Activated naive CD8-positive, alpha-beta T cell treated with anti-CD3 and anti-CD28 coated beads, Interleukin-2, amount 50 U/mL, for 16 hours (primary cell): ENCODE results near the gene SH3PXD2A.
"Not testable (repeated sequence)": the region's sequence is repeated elsewhere in the genome, so short reads cannot be mapped to it uniquely, and the experiment has no call there.

ENCODE experiments used
- DNase-seq: peaks from one replicate; pipeline ENCODE4 v3.0.0-alpha.2; 2020; ENCODE audit warnings: low read depth, low spot score

The SH3PXD2A gene

DNA sequence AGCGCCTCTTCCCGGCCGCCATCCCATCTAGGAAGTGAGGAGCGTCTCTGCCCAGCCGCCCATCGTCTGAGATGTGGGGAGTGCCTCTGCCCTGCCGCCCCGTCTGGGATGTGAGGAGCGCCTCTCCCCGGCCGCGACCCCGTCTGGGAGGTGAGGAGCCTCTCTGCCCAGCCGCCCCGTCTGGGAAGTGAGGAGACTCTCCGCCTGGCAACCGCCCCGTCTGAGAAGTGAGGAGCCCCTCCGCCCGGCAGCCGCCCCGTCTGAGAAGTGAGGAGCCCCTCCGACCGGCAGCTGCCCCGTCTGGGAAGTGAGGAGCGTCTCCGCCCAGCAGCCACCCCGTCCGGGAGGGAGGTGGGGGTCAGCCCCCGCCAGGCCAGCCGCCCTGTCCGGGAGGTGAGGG is 248.3 kb downstream of the SH3PXD2A start:
- not testable (repeated sequence) for DNase-seq

DNA sequence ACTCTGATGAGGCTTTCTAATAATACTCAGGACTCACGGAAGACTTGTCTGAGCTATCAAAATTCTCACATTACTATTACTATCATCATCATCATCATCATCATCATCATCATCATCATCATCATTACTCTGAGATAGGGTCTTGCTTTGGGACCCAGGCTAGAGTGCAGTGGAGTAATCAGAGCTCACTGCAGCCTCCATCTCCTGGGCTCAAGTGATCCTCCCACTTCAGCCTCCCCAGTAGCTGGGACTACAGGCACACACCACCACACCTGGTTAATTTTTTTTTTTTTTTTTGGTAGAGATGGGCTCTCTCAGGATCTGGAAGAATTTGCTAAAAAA is 249.3 kb downstream of the SH3PXD2A start:
- not testable (repeated sequence) for DNase-seq

DNA sequence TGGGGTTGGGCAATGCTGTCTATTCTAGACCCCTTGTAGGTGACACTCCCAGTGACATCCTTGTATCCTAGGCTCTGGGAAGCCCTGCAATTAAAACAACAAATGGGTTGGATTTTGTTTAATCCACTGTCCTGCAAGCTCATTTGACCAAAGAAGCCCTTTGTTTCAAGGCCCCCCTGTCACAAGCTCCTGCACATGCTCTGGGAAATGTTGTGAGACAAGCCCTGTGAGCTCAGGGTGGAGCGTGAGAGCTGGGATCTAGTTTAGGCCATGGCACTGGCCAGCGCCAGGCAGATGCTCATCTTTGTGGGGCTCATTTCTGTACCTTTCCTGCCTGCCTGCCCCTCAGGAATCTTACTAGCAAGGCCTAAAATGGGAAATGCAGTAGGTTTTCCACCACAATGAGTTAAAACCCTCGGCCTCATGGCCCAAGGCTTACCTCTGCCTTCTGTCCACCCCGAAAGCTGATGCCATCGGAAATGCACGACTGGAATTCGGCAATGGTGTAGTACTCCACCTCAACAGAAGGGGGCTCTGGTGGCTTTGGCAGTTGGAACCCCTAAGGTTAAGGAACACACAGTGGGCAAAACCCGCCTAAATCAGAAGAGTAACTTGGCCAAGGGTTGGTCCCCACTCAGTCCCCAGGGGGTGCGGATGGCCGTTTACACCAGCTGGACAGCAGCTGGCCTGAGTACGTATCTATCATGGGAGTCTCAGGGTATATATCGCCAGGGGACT is 249.8 kb downstream of the SH3PXD2A start:
- no peak for DNase-seq

DNA sequence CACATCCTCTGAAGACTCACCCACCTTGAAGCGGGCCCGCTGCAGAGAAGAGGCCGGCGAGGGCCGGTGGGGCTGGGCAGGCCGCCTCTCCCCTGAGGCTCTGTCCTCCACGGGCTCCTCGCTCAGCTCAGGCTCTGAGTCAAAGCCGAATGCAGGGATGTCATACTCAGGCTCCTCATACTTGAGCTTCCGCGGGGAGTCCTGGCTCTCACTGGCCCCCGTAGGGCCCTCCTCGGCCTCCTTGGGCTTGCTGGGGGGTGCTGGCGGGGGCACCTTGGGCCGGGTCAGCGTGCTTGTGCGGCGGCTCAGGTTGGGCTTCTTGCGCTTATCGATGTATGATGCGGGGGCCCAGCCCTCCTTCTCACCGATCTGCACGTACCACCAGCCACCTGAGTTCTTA is 252.0 kb downstream of the SH3PXD2A start:
- no peak for DNase-seq

DNA sequence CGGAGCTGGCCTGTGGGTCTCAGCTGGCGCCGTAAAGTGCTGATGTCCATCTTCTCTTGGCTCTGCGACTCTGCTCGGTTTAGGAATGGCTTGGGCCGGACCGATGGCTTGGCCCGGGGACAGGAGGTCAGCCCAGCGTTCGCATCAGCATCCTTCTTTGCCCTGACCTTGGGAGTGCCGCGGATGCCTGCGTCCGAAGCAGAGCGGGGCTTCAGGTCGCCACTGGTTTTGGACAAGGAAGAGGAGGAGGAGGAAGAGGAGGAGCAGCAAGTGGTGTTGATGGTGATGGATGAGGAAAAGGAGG is 252.6 kb downstream of the SH3PXD2A start:
- no peak for DNase-seq

DNA sequence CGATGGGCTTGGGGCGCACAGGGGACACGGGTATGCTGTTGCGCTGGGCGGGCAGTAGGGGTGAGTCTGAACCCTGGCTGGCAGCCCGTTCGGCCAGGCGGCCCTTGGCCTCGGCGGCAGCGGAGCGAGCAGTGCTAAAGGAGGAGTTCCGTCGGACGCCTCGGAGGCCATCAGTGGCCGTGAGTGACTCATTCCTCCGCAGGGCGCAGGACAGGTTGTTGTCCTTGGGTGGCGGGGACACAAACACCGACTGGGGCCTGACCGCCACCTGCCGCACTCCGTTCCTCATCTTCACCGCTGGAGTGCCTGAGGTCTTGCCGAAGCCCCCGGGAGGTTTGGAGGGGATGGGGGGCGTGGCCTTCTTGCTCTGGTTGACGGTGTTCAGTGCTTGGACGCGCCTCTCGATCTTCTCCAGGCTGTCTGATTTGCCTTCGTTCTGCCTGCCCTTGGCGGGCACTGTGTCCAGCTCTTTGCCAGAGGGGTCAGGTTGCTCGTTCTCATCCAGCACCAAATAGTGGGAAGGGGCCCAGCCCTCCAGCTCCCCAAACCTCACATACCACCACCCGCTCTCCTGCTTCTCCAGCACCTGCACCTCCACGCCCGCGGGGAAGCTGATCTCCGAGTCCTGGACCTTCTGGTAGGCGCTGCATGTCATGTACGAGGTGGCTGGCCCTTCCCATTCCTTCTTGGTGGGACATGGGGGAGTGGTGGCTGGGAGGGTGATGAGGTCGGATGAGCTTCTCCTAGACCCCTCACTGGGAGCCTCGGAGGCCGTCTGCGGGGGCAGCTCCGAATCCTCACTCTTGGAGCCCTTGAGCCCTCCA is 253.1 kb downstream of the SH3PXD2A start:
- DNase-seq, result no peak

DNA sequence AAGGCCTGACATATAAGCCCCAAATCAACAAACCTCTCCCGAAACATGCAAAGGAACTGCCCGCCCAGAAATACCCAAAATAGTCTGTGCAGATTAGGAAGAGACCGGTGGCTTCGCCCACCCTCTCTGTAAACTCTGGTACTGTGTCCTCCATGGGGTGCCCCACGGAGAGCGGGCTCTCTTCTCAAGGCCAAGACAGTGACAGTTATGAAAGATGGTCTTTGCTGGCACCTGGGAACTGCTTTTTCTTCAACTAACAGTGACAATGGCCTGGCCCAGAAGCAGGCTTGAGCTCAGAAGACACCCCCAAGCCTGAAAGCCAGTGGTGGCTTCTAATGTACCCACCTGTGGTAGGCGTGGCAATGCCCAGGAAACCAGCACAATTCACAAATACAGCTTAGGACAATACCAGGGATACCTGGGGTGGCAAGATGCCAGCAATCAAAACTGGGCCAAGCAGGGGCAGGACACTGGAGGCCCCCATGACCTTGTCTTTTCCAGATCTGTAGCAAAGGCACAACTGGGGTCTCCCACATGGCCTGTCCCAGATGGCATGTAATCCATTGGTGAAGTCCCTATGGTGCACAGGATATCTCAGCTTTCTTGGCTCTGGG is 254.3 kb downstream of the SH3PXD2A start:
- no peak for DNase-seq

DNA sequence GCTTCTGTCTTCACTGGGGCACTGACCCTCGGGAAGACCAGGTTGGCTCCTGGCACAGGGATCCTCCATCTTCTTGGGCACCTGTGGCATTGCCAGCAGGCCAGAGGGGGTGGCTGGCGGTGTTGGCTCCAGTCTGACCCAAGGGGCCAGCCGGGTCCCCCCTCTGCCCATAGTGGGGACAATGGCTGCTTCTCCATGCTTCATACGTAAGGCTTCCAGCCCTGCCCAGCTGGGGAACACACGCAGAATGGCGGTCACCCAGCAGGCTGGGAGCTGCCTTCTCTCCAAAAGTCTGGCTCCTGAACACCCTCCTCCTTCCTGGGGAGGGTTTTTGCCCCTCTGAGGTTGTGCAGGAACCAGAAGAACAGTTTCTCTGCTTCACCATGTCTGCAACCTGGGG is 255.1 kb downstream of the SH3PXD2A start:
- DNase-seq, result no peak

DNA sequence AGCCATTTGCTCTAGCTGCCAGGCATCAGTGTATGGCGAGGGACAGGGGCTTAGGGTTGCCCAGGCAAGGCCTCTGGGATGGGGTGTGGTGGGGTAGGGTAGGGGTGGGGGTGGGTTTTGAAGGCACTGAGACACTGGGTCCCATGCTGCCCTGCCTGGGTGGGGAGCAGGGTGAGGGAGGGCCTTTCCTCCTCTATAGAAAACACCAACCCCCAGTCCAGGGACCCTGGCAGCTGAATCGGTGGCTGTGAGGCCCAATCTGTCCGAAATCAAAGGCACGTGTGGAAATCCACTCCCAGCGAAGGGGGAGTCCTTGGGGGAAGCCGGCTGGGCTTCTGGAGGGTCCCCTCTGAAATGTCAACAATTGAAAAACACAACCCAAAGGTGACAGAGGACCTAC is 255.5 kb downstream of the SH3PXD2A start:
- no peak for DNase-seq

DNA sequence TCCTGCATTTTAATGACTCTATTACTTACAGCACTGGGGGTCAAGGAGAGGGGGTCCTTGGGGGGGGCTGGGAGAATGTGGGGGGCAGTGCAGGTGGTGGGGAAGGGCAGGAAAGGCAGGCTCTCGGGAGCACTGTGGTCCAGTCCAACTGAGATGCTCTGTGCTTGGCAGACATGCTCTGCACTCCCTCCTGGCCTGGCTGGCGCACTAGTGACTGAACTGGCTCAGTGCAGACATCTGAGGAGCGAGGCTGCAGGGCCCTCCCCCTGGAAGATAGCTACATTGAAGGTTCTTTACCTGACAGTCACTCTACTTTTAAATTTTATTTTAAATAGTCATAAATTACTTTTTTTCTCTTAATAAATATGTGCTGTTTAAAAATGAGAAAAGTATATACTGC is 256.2 kb downstream of the SH3PXD2A start:
- DNase-seq, result no peak

DNA sequence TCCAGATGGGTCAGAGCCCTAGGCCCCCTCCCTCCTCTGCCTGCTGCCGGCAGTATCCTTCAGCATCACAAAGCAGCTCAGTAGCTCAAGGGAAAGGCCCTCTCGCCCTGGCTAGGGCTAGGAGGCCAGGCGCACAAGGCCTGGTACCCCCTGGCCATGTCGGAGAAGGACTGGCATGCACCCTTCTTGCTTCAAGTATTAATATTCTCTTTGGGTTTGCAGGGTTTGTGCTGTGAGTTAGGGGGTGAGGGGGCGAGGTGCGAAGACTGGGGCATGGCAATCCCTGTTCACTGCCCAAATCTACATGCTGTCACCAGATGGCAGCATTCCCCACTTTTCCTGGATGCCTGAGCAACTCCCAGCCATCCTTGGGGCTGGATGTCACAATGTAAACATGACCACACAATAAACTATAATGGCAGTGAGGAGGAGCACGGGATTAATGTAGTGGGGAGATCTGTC is 256.7 kb downstream of the SH3PXD2A start:
- DNase-seq, result no peak

DNA sequence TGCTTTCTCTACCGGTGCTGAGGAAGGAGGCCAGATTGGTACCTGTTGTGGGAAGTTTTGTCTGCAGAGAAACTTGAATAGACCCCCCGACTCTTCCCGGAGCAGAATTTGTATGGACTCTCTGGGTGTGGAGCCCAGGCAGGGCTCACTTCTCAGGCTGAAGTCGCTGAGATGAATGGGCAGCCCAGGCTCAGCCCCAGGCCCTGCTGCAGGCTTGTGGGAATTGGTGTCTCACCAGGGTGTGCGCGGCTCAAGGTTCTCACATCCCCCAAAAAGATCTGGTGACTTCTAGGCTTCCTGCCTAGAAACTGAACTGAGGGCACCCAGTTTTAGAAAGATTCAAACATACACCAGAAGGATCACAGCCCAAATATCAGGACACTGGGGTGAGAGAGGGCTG is 258.4 kb downstream of the SH3PXD2A start:
- DNase-seq, result no peak

DNA sequence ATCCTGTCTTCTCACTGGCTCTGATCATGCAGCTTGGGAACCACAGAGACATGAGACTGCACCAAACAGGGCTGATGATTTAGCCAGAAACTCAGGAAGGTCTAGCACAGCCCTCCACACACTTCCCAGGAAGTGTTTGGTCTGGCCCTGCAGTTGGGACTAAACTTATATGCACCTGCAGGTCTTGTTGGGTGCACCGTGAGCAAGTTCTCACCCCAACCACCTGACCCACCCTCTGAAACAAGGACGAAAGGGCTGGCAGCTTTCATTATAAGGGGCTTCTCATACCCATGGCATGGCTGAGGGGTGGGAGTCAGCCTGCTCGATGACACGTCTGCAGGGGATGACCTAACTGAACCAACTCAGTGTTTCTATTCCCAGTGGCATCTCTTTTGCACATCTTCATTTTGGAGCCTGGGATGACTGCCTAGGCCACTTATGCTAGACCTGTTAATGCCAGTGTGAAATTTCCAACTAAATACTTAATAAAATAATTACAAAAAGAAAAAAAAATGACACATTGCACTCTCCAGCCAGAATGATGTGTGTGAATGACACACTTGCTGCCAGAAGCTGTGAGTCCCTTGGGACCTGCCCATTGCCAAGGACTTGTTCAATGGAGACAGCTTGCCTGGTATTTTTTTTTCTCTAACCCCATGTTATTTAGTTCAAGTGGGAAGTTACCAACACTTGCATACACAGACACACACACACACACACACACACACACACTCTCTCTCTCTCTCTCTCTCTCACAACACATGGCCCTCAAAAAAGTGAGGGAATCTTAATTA is 259.2 kb downstream of the SH3PXD2A start:
- no peak for DNase-seq

DNA sequence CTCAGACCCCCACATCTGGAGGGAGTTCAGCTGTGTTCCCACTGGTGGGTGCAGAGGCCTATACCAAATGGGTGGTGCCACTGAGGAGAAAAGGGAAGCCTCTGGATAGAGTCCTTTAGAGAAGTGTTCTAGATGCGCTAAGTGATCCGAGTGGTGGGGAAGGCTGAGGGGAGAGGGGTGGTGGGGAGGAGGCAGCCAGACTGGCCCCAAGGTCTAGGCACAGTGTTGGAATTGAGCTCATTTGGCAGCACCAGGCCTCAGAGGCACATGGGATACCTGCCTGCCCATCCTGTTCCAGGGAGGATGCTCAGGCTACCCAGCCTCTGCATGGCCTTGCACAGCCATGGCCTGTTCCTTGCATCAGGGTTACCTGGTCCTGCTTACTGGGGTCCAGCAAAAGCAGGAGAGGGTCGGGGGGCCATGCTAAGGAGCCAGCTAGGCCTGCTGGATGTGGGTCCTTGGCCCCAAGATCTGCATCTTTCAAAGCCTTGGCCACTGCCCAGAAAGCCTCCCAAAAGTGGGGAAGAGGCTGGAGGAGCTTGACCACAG is 262.3 kb downstream of the SH3PXD2A start:
- DNase-seq, result no peak

DNA sequence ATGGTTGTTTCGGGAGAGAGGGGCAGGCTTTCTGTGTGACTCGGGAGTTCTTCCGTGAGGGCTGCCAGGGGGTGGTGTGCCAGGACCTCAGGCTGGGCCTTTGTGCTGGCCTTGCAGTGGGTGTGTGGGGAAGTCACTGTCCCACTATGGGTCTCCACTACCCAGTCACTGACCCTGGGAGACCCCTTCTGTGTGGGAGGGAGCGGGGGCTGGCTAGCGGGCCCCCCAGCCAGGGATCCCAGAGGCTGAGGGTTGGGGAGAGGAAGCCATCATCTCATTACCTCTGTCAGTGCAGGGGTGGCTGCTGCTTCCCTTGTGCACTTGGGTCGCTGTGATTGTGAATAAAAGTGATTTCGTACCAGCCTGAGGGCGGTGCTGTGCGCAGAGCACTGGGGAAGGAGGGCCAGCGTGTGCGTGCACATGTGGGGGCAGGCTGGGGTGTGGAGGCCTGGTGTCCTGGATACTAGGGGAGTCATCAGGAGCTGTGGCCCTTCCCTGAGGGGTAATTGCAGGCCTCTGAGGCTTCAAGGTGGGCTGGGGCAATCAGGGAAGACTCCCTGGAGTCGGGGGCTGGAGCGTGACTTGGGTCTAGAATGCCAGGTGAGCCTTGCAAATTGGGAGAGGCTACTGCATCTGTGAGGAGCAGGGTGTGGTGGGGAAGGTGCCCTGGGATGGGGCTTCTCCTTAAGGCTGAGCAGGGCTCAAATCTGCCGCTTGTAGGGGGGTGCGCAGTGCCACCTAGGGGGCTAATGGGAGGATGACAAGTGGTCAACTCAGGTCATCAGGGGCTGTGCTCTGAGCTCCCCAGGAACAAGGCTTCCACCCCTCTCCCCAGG is 263.0 kb downstream of the SH3PXD2A start:
- no peak for DNase-seq

DNA sequence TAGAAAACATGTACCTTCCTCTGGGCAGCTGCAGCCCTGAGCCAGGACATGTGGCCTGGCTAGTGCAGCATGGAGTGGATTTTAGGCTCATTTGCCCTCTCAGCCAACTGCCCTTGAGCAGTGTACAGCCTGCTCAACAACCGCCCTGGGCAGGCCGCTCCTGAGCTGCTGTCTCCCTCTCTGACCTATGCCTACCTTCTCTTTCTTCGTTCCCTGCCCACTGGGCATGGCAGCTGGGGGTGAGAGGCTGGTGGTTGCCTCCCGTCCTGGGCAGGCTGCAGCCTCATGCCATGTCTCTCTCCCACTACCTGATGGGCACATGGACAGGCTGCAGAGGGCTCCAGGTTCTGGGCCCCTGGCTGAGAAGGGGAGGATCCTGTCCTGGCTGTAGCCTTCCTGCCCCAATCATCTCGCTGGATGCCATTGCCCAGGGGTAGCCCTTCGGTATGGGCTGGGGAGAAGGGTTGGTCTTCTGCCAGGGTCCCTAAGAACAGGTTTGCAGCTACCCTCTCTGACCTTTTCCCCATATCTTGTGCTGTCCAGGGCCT is 264.6 kb downstream of the SH3PXD2A start:
- DNase-seq, result no peak

DNA sequence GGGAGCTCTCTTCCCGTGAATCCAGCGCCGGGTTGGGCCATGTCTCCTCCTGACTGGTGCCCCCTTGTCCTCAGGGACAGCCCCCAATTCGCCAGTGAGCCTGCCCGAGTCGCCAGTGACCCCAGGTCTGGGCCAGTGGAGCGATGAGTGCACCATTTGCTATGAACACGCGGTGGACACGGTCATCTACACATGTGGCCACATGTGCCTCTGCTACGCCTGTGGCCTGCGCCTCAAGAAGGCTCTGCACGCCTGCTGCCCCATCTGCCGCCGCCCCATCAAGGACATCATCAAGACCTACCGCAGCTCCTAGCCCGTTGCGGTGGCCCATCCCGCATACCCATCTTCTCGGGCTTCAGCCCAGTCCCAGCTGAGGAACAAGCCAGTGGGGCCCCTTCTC is 265.3 kb downstream of the SH3PXD2A start:
- DNase-seq, result no peak

DNA sequence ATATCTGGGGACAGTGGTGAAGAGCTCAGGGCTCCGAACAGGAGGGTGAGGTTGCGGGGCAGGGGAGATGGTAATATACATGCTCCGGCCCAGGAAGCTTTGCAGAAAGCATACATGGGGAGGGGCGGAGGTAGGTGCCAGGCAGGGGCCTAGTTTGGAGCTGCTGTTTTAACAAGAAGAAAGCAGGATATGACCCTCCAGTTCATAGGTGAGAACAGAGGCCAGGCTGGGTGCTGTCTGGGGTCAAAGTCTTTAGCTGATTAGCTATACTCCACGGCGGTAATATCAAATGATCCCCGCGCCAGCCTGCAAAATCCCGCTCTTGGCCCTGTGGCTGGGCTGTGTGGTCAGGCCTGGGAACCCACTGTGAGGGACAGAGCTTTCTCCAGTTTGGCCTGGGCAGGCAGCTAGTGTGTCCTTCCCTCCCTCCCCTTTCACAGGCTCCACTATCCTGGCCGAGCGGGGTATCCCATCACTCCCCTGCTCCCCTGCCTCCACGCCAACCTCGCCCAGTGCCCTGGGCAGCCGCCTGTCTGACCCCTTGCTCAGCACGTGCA is 266.2 kb downstream of the SH3PXD2A start:
- DNase-seq, result no peak

DNA sequence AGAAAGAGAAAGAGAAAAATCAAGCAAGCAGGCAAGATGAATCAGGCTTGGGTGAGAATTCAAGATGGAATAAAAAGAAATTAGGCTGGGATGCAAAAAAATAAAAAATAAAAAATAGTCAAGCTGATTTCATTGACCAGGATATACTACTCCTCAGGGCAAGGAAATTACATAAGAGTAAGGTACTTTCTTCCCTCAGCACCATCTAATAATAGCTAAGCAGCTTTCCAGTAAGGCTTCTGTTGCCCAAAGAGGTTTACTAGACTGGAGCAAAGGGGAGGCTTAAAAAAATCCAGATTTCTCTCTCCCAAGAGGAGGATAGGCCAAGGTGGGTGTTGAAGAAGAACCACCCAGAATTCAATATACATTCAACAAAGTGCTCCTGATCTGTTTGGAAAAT is 268.3 kb downstream of the SH3PXD2A start:
- no peak for DNase-seq

DNA sequence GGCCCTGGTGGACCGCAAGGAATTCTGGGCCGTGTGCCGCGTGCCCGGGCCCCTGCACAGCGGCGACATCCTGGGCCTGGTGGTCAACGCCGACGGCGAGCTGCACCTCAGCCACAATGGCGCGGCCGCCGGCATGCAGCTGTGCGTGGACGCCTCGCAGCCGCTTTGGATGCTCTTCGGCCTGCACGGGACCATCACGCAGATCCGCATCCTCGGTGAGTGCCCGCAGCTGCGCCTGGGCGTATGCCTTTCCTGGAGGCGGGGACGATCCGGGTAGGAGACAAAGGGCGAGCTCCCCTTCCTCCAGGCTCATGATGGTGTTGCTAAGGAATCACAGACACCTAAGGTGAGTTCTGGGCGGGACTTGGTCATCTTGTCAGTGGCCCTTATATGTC is 270.4 kb downstream of the SH3PXD2A start:
- DNase-seq, result no peak
